ENCODE results near the gene FBXO9.

- TF ChIP-seq CTCF (IDR thresholded peaks at IDR 0.05) (no peak), POLR2A (IDR thresholded peaks at IDR 0.05) (no peak)
These were observed 54.1 kb downstream of the FBXO9 start for GRCh38 chr6:53119349-53119748.
